ENCODE measurements around the gene RRP12. TPM values are rescaled to one million over a fixed set of nuclear protein-coding genes. Genes with fewer than 3 reads are reported as not detected.
"Not testable (repeated sequence)": the region's sequence is repeated elsewhere in the genome, so short reads cannot be mapped to it uniquely, and the experiment has no call there.

RRP12 gene
- total and polyA plus RNA-seq, 12 donors, result 13.3 to 56.9 (median 27.6) TPM

- no peak for TF ChIP-seq POLR2A (IDR thresholded peaks at IDR 0.05)
- TF ChIP-seq, protein P1, sequence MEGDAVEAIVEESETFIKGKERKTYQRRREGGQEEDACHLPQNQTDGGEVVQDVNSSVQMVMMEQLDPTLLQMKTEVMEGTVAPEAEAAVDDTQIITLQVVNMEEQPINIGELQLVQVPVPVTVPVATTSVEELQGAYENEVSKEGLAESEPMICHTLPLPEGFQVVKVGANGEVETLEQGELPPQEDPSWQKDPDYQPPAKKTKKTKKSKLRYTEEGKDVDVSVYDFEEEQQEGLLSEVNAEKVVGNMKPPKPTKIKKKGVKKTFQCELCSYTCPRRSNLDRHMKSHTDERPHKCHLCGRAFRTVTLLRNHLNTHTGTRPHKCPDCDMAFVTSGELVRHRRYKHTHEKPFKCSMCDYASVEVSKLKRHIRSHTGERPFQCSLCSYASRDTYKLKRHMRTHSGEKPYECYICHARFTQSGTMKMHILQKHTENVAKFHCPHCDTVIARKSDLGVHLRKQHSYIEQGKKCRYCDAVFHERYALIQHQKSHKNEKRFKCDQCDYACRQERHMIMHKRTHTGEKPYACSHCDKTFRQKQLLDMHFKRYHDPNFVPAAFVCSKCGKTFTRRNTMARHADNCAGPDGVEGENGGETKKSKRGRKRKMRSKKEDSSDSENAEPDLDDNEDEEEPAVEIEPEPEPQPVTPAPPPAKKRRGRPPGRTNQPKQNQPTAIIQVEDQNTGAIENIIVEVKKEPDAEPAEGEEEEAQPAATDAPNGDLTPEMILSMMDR (IDR thresholded peaks at IDR 0.05), result peak; percentile 77 to 91 (median 84)
- intact Hi-C loops (cut with DNase I), result no loop called here
- DNase-seq, result peak; percentile 58 to 83 (median 68)
- peaks cover 0 to 15% of the 10 kb centered on the region in 2 donors for H3K4me1 ChIP-seq (replicated peaks in 1 of 2)
- WGBS, 4 donors, result 0 to 4% (median 2%) methylated on average over 6 to 10 of the region's 10 CpGs
- H3K36me3 ChIP-seq (replicated peaks in 1 of 2), result no peaks in the 10 kb centered on the region
- no peak overlapping the region for H3K4me3 ChIP-seq
- H3K27me3 ChIP-seq, result no peaks in the 10 kb centered on the region
- H3K9me3 ChIP-seq (replicated peaks in 1 of 3), result no peaks in the 10 kb centered on the region
- H3K27ac ChIP-seq, result peak overlapping the region in 1 of 5 donors; percentile 24
Observed at GRCh38 chr10:97407211-97407951, 6.2 kb upstream of the RRP12 start.

GRCh38 chr10:97406483-97406882, 5.3 kb upstream of the RRP12 start:
- H3K4me3 ChIP-seq; H3K9me3 ChIP-seq (replicated peaks in 1 of 3); intact Hi-C loops (cut with DNase I); DNase-seq; H3K36me3 ChIP-seq (replicated peaks in 1 of 2); H3K27me3 ChIP-seq: not testable (repeated sequence)
- H3K27ac ChIP-seq, result peak overlapping the region in 1 of 5 donors; percentile 8
- WGBS, 4 donors, result 71 to 87% (median 78%) methylated on average over 7 of the region's 7 CpGs
- H3K4me1 ChIP-seq (replicated peaks in 1 of 2), result peaks cover 0 to 17% of the 10 kb centered on the region in 2 donors

DNA sequence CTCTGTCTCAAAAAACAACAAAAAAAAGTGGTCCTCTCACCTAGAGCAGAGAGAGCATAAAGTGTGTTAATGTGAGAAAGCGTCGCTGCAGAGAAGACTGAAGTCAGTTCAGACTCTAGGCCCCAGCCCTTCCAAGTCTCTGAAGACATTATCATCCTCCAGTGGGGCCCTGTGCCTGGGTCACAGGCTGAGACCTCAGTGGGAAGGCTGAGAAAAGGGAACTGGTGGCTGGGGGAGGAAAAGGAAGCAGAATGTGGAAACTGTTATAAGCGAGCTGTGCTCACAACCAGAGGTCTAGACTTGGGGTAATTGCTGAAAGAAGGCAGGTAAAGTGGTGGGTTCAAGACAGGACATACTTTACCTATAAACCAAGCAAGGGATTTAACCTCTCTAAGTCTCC, 4.9 kb upstream of the RRP12 start:
- Histone ChIP-seq H3K9me3 (replicated peaks in 1 of 3) (no peaks in the 10 kb centered on the region), H3K27ac (no peak overlapping the region), H3K4me3 (no peak overlapping the region), H3K36me3 (replicated peaks in 1 of 2) (no peaks in the 10 kb centered on the region), H3K27me3 (no peaks in the 10 kb centered on the region), H3K4me1 (replicated peaks in 1 of 2) (peaks cover 0 to 19% of the 10 kb centered on the region in 2 donors)
- TF ChIP-seq POLR2A (IDR thresholded peaks at IDR 0.05), result no peak
- TF ChIP-seq, protein P1 (IDR thresholded peaks at IDR 0.05), result no peak
- intact Hi-C loops (cut with DNase I), result no loop called here
- no peak for DNase-seq
- WGBS, 4 donors, result 67 to 78% (median 70%) methylated on average over 3 of the region's 3 CpGs

DNA sequence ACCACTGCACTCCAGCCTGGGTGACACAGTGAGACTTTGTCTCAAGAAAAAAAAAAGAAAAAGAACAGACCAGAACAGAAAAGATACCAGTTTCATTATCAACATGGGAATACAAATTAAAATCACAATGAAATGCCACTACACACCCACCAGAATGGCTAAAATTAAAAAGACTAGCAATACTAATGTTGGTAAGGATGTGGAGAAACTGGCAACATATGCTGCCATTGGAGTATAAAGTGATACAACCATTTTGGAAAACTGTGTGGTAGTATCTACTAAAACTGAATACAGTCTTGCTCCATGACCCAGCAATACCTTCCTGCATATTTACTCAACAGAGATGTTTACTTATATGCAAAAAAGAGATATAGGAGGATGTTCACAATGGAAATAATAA, 2.9 kb upstream of the RRP12 start:
- TF ChIP-seq, protein P1 (IDR thresholded peaks at IDR 0.05), result no peak
- TF ChIP-seq POLR2A (IDR thresholded peaks at IDR 0.05), result no peak
- intact Hi-C loops (cut with DNase I), result no loop called here
- H3K4me3 ChIP-seq, result no peak overlapping the region

GRCh38 chr10:97401455-97401919, 347 bp upstream of the RRP12 start:
- WGBS, 4 donors, result 59 to 76% (median 62%) methylated on average over 11 to 13 of the region's 13 CpGs
- peak overlapping the region in 4 of 5 donors; percentile 71 to 98 (median 90) for H3K27ac ChIP-seq
- H3K4me3 ChIP-seq, result peak overlapping the region in 2 of 4 donors; percentile 65 to 86
- TF ChIP-seq POLR2A (IDR thresholded peaks at IDR 0.05), result no peak
- TF ChIP-seq, protein P1 (IDR thresholded peaks at IDR 0.05), result no peak
- H3K36me3 ChIP-seq (replicated peaks in 1 of 2), result peaks cover 0 to 9% of the 10 kb centered on the region in 2 donors
- H3K27me3 ChIP-seq, result no peaks in the 10 kb centered on the region
- DNase-seq, result no peak
- peaks cover 9 to 14% of the 10 kb centered on the region in 2 donors for H3K4me1 ChIP-seq (replicated peaks in 1 of 2)
- intact Hi-C loops (cut with DNase I), result no loop called here
- no peaks in the 10 kb centered on the region for H3K9me3 ChIP-seq (replicated peaks in 1 of 3)

More for the DNA sequence above, 2.9 kb upstream of the RRP12 start:
- Histone ChIP-seq H3K4me1 (replicated peaks in 1 of 2) (peaks cover 9 to 29% of the 10 kb centered on the region in 2 donors), H3K9me3 (replicated peaks in 1 of 3) (no peaks in the 10 kb centered on the region), H3K36me3 (replicated peaks in 1 of 2) (no peaks in the 10 kb centered on the region), H3K27ac (no peak overlapping the region), H3K27me3 (no peaks in the 10 kb centered on the region)
- DNase-seq, result no peak
